Epithelial cell of proximal tubule (primary cell): Measurements from ENCODE around the gene PRIMA1. TPM values are rescaled to one million over a fixed set of nuclear protein-coding genes. Genes with fewer than 3 reads are reported as not detected.

Experiments
- DNase-seq: peaks from one replicate; pipeline ENCODE4 v3.0.0-alpha.2; 2011; ENCODE audit warnings: low read depth
- H3K4me3 ChIP-seq: 2 replicates; pipeline ENCODE4 v1.5.1; 2011; ENCODE audit warnings: low read depth, mild to moderate bottlenecking, low read length
- CTCF ChIP-seq: conservative IDR thresholded peaks from 2 replicates; pipeline ENCODE4 v1.5.1; 2012; ENCODE audit warnings: low read depth, mild to moderate bottlenecking, low read length
- total RNA-seq: library from RNA; depleted of rRNA; stranded (reverse); fragments of >200 nt; gene quantifications from 2 replicates; pipeline ENCODE4 v1.2.3, GENCODE V29; 2015

Gene PRIMA1
- total RNA-seq, 1 donor from 2014 or later, result not detected

- no peak overlapping the region for H3K4me3 ChIP-seq
- no peak for DNase-seq
- no peak for TF ChIP-seq CTCF
Measured at GRCh38 chr14:93733631-93734030, 54.7 kb downstream of the PRIMA1 start.

- no peak for TF ChIP-seq CTCF
- no peak for DNase-seq
- no peak overlapping the region for H3K4me3 ChIP-seq
Measured at GRCh38 chr14:93733231-93733630, 55.1 kb downstream of the PRIMA1 start.

DNA sequence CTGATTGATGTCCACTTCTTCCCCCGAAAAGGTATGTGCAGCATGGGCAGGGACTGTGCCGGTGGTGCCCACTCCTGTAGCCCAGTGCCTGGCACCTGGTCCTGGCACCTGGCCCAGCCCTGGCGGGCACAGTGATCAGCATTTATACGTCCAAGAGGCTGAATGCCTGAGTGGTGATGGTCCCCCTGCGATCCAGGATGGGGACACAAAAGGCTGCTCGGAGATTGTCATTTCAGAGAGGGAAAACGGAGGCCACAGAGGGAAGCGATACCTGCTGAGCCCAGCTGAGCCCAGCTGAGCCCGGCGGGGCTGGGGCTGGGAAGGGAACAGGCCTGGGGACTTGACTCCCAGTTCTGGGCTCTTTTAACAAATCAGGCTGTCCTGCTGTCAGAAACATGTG lies 55.8 kb downstream of the PRIMA1 start:
- no peak overlapping the region for H3K4me3 ChIP-seq
- no peak for TF ChIP-seq CTCF
- no peak for DNase-seq

DNA sequence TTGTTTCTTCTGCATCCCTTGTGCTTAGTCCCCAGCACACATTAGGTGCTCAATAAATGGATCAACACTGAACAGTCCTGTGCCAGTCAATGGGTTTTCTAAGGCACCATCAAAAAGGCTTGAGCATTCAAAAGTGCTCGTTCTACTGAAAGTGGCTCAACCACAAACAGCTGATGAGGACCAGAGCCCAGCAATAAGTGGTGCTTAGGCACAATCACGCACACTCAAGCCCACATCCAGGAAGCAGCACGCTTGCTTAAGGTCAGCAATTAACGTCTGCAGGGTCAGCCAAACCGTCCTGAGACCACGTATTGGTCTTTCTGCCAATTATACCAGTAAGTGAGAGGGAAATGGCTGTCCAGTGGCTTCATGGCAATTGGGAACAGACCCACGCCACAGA lies 56.5 kb downstream of the PRIMA1 start:
- DNase-seq, result no peak
- H3K4me3 ChIP-seq, result no peak overlapping the region
- TF ChIP-seq CTCF, result no peak

- H3K4me3 ChIP-seq, result no peak overlapping the region
- no peak for DNase-seq
- TF ChIP-seq CTCF, result no peak
Measured at GRCh38 chr14:93729993-93730392, 58.3 kb downstream of the PRIMA1 start.

DNA sequence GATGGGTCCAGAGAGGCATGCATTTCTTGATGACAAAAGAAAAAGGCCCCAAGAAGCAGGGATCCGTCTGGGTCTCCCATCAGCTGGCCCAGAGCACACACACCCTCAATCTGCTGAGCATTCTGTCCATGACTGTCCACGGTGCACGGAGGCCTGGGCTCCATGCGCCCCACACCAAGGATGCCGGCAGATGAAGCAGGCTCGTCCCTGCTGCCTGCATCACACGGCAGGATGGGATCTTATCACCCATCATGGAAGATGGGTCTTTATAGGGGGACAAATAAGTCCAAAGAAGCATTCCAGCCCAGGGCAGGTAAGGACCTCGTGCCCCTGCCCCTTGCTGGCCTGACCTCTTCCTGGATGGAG lies 59.7 kb downstream of the PRIMA1 start:
- no peak for DNase-seq
- TF ChIP-seq CTCF, result no peak
- no peak overlapping the region for H3K4me3 ChIP-seq

- no peak overlapping the region for H3K4me3 ChIP-seq
- TF ChIP-seq CTCF, result no peak
Measured at GRCh38 chr14:93727917-93728650, 60.2 kb downstream of the PRIMA1 start.

More at GRCh38 chr14:93727917-93728650, 60.2 kb downstream of the PRIMA1 start:
- DNase-seq, result no peak
